Loucy (cell line): ENCODE data around the gene ROBO1.

Experiments
- H2AFZ ChIP-seq: fragments of 200-600 bp; sonication (generic); 2 replicates; pipeline ENCODE4 v1.6.0; 2016; ENCODE audit warnings: antibody characterized with exemption, mild to moderate bottlenecking, low read length, moderate library complexity
- H3F3A ChIP-seq: fragments of 200-600 bp; 2 replicates; pipeline ENCODE4 v1.6.0; 2016; ENCODE audit warnings: antibody characterized with exemption, low read depth, mild to moderate bottlenecking
- H3K27me3 ChIP-seq: fragments of 200-600 bp; sonication (generic); 2 replicates; pipeline ENCODE4 v1.6.1; 2014; ENCODE audit warnings: low read length, mild to moderate bottlenecking; ENCODE audit not compliant: insufficient read depth, poor library complexity, severe bottlenecking
- H3K36me3 ChIP-seq: fragments of 200-600 bp; sonication (generic); 2 replicates; pipeline ENCODE4 v1.6.1; 2016; ENCODE audit warnings: low read length; ENCODE audit not compliant: insufficient read depth
- H3K4me1 ChIP-seq: fragments of 200-600 bp; sonication (generic); 2 replicates; pipeline ENCODE4 v1.5.1; 2014; ENCODE audit warnings: low read length, mild to moderate bottlenecking; ENCODE audit not compliant: insufficient read depth, poor library complexity, severe bottlenecking
- H3K4me2 ChIP-seq: fragments of 200-600 bp; sonication (generic); 2 replicates; pipeline ENCODE4 v1.6.0; 2014; ENCODE audit warnings: antibody characterized with exemption, low read length, low read depth, mild to moderate bottlenecking; ENCODE audit not compliant: poor library complexity, severe bottlenecking
- H3K4me3 ChIP-seq: fragments of 200-600 bp; sonication (generic); 2 replicates; pipeline ENCODE4 v1.5.1; 2014; ENCODE audit warnings: low read length, mild to moderate bottlenecking, mixed read lengths; ENCODE audit not compliant: poor library complexity, severe bottlenecking
- H3K79me2 ChIP-seq: fragments of 200-600 bp; sonication (generic); 2 replicates; pipeline ENCODE4 v1.6.1; 2014; ENCODE audit warnings: low read length; ENCODE audit not compliant: insufficient read depth
- H3K9ac ChIP-seq: fragments of 200-600 bp; sonication (generic); 2 replicates; pipeline ENCODE4 v1.6.0; 2014; ENCODE audit warnings: mild to moderate bottlenecking, low read depth, low read length, moderate library complexity; ENCODE audit not compliant: poor library complexity, severe bottlenecking
- H3K9me2 ChIP-seq: fragments of 200-600 bp; sonication (generic); replicated peaks from 2 replicates; pipeline ENCODE4 v1.6.1; 2016; ENCODE audit warnings: low read depth, low read length, mixed read lengths
- H3K9me3 ChIP-seq: fragments of 200-600 bp; sonication (generic); 2 replicates; pipeline ENCODE4 v1.6.1; 2014; ENCODE audit warnings: mild to moderate bottlenecking, antibody characterized with exemption, low read length, low read depth; ENCODE audit not compliant: insufficient read depth
- H4K20me1 ChIP-seq: fragments of 200-600 bp; sonication (generic); 2 replicates; pipeline ENCODE4 v1.6.0; 2014; ENCODE audit warnings: antibody characterized with exemption, low read length, mild to moderate bottlenecking; ENCODE audit not compliant: insufficient read depth, poor library complexity, severe bottlenecking
- EZH2phosphoT487 ChIP-seq: fragments of 200-600 bp; IDR thresholded peaks from 2 replicates; pipeline ENCODE4 v1.6.1; 2018; ENCODE audit warnings: antibody characterized with exemption, mild to moderate bottlenecking, moderate library complexity, borderline replicate concordance
- TF ChIP-seq, protein P1 (sequence below): fragments of 200-600 bp; sonication (generic); conservative IDR thresholded peaks from 2 replicates; pipeline ENCODE4 v1.5.1; 2014; ENCODE audit warnings: mild to moderate bottlenecking, antibody characterized with exemption, low read length

ROBO1 gene

DNA sequence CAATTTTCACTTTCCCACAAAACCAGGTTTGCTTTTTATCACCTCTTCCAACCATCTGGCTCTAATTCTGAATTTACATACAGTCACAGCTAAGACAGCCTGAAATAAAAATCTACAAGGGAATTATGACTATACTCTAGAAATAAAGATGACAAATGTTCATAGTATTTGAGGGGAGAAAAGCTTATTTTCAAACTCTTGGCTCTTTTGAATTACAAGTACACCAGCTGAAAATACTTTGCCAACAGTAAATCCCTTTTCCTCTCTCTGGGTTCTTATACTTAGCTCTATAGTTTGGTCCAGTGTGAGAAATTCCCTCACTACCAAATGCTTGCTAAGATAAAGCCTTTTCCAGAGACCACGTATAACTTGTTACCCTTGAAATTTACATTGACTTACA is 1037.9 kb downstream of the ROBO1 start:
- H3K9me3 ChIP-seq, result no peaks in the 10 kb centered on the region
- H3F3A ChIP-seq, result no peaks in the 10 kb centered on the region
- no peak overlapping the region for H2AFZ ChIP-seq
- no peak overlapping the region for H3K4me3 ChIP-seq
- no peaks in the 10 kb centered on the region for H3K27me3 ChIP-seq
- H3K9me2 ChIP-seq, result no peaks in the 10 kb centered on the region
- H3K36me3 ChIP-seq, result no peaks in the 10 kb centered on the region
- H3K4me1 ChIP-seq, result no peaks in the 10 kb centered on the region
- H3K79me2 ChIP-seq, result no peaks in the 10 kb centered on the region
- H3K4me2 ChIP-seq, result no peak overlapping the region
- no peak overlapping the region for H3K9ac ChIP-seq
- H4K20me1 ChIP-seq, result no peaks in the 10 kb centered on the region
- TF ChIP-seq, protein P1, sequence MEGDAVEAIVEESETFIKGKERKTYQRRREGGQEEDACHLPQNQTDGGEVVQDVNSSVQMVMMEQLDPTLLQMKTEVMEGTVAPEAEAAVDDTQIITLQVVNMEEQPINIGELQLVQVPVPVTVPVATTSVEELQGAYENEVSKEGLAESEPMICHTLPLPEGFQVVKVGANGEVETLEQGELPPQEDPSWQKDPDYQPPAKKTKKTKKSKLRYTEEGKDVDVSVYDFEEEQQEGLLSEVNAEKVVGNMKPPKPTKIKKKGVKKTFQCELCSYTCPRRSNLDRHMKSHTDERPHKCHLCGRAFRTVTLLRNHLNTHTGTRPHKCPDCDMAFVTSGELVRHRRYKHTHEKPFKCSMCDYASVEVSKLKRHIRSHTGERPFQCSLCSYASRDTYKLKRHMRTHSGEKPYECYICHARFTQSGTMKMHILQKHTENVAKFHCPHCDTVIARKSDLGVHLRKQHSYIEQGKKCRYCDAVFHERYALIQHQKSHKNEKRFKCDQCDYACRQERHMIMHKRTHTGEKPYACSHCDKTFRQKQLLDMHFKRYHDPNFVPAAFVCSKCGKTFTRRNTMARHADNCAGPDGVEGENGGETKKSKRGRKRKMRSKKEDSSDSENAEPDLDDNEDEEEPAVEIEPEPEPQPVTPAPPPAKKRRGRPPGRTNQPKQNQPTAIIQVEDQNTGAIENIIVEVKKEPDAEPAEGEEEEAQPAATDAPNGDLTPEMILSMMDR, result no peak
- TF ChIP-seq EZH2phosphoT487, result no peak

DNA sequence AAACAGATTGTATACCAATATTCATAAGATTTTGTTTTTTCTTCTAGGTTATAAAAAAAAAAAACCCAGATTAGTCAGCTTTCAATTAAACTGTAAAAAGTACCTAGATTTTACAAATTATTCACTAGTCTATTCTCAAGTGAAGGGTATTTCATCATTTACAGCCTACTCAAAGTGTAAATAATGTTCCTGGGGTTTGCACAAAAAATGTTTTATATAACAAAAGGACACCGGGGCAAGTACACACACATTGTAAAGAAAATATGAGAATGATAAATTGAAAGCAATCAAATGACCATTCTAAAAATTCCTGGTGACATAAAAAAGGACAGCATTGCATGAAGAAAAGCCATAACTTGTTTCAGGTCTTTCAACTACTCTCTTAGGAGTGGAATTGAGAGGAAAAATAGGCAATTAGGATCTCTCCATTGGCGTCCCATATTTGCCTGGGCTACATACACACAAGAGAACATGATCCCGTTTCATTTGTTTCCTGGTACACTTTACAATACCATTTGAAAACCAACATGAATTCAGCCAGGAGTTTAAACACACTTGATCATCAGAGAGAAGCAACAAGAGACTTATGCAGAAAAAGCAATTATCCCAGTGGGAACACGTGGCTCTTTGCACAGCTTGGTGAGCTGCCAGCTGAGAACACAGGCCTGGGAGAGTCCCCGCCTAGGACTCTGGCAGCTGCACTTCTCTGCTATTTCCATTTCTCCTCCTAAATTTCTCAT is 1039.2 kb downstream of the ROBO1 start:
- Histone ChIP-seq H3F3A (no peaks in the 10 kb centered on the region), H3K79me2 (no peaks in the 10 kb centered on the region), H3K9ac (no peak overlapping the region), H3K27me3 (no peaks in the 10 kb centered on the region), H4K20me1 (no peaks in the 10 kb centered on the region), H3K9me3 (no peaks in the 10 kb centered on the region), H3K4me1 (no peaks in the 10 kb centered on the region), H3K36me3 (no peaks in the 10 kb centered on the region), H2AFZ (no peak overlapping the region), H3K4me2 (no peak overlapping the region), H3K9me2 (no peaks in the 10 kb centered on the region), H3K4me3 (no peak overlapping the region)
- TF ChIP-seq, protein P1, result no peak
- TF ChIP-seq EZH2phosphoT487, result no peak

DNA sequence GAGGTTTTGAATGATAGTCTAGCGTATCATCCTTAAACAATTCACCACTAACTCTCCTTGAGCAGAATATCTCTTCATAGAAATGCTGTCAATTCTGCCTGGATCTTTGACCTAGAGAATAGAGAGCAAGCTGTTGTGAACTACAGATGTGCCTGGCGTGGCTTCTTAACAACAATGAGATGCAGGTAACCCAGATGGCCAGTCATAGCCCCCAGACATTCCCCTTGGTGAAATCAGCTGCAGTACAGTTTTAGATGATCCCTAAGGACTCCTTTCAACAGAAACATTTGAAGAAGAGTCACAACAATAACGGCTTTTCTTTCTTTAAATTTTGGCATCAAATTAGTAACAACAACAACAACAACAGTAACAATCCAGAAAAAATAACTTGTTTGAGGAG is 1041.3 kb downstream of the ROBO1 start:
- no peaks in the 10 kb centered on the region for H3K9me3 ChIP-seq
- H3K4me1 ChIP-seq, result no peaks in the 10 kb centered on the region
- no peak overlapping the region for H2AFZ ChIP-seq
- no peak overlapping the region for H3K4me2 ChIP-seq
- H3K79me2 ChIP-seq, result no peaks in the 10 kb centered on the region
- no peak overlapping the region for H3K9ac ChIP-seq
- H3K4me3 ChIP-seq, result no peak overlapping the region
- TF ChIP-seq, protein P1, result no peak
- TF ChIP-seq EZH2phosphoT487, result no peak
- no peaks in the 10 kb centered on the region for H3F3A ChIP-seq
- H3K9me2 ChIP-seq, result no peaks in the 10 kb centered on the region
- H3K36me3 ChIP-seq, result no peaks in the 10 kb centered on the region
- H4K20me1 ChIP-seq, result no peaks in the 10 kb centered on the region
- H3K27me3 ChIP-seq, result no peaks in the 10 kb centered on the region
